Activated T-cell treated with anti-CD3 and anti-CD28 coated beads, Interleukin-2, amount 50 U/mL, for 24 hours (primary cell): ENCODE data around the gene GTF3C2.
"Not testable (repeated sequence)": the region's sequence is repeated elsewhere in the genome, so short reads cannot be mapped to it uniquely, and the experiment has no call there.

ENCODE experiments used
- DNase-seq: peaks from one replicate; pipeline ENCODE4 v3.0.0-alpha.2; 2020
- H3K27ac Mint-ChIP-seq: 2 replicates; pipeline ENCODE4 v1.8.0; 2020; ENCODE audit warnings: mild to moderate bottlenecking, mixed read lengths
- H3K27me3 Mint-ChIP-seq: 2 replicates; pipeline ENCODE4 v1.8.0; 2020; ENCODE audit warnings: mixed read lengths
- H3K36me3 Mint-ChIP-seq: 2 replicates; pipeline ENCODE4 v1.8.0; 2020; ENCODE audit warnings: low read depth, mixed read lengths
- H3K4me1 Mint-ChIP-seq: 2 replicates; pipeline ENCODE4 v1.8.0; 2020; ENCODE audit warnings: low read depth, mixed read lengths
- H3K4me3 Mint-ChIP-seq: 2 replicates; pipeline ENCODE4 v1.8.0; 2020; ENCODE audit warnings: mild to moderate bottlenecking, moderate library complexity, mixed read lengths
- H3K9me3 Mint-ChIP-seq: 2 replicates; pipeline ENCODE4 v1.8.0; 2020; ENCODE audit warnings: mixed read lengths

The GTF3C2 gene

GRCh38 chr2:27320958-27321543 lies 35.5 kb downstream of the GTF3C2 start:
- Mint-ChIP-seq H3K36me3 (peaks cover 77% of the 10 kb centered on the region), H3K27ac (peak overlapping the region; percentile 66), H3K4me1 (peaks cover 27% of the 10 kb centered on the region), H3K9me3 (no peaks in the 10 kb centered on the region), H3K27me3 (no peaks in the 10 kb centered on the region), H3K4me3 (peak overlapping the region; percentile 89)
- DNase-seq, result no peak

DNA sequence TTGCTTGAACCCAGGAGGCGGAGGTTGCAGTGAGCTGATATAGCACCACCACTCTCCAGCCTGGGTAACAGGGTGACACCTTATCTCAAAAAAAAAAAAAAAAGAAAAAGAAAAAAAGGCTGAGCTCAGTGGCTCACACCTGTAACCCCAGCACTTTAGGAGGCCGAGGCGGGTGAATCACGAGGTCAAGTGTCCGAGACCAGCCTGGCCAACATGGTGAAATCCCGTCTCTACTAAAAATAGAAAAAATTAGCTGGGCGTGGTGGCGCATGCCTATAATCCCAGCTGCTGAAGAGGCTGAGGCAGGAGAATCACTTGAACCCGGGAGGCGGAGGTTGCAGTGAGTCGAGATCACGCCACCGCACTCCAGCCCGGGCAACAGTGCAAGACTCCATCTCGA lies 36.7 kb downstream of the GTF3C2 start:
- peaks cover 73% of the 10 kb centered on the region for H3K36me3 Mint-ChIP-seq
- peaks cover 27% of the 10 kb centered on the region for H3K4me1 Mint-ChIP-seq
- H3K27ac Mint-ChIP-seq, DNase-seq, H3K27me3 Mint-ChIP-seq, H3K9me3 Mint-ChIP-seq, H3K4me3 Mint-ChIP-seq: not testable (repeated sequence)

- no peaks in the 10 kb centered on the region for H3K27me3 Mint-ChIP-seq
- no peak overlapping the region for H3K27ac Mint-ChIP-seq
- H3K4me3 Mint-ChIP-seq, result no peak overlapping the region
- no peaks in the 10 kb centered on the region for H3K9me3 Mint-ChIP-seq
- DNase-seq, result no peak
- H3K36me3 Mint-ChIP-seq, result peaks cover 63% of the 10 kb centered on the region
- peaks cover 12% of the 10 kb centered on the region for H3K4me1 Mint-ChIP-seq
Measured at GRCh38 chr2:27316655-27317412, 39.7 kb downstream of the GTF3C2 start.

DNA sequence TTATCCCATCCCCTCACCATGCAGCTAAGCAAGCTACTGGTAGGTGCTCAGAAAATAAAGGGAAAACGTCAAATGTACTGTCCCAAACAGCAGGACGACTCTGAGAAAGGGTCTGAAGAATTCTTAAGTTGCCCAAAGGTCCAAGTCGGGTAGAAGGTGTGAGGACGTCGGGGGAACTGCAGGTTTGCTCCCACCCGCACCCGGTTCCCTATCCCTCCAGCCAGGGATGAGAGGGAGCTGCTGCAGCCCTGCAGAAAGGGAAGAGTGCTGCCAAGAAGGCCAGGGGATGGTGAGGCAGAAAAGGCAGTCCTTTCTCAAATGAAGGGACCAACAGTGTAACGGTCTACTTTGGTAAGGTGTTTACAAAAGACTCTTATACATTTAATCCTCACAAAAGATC lies 41.4 kb downstream of the GTF3C2 start:
- H3K36me3 Mint-ChIP-seq, result peaks cover 63% of the 10 kb centered on the region
- no peak overlapping the region for H3K4me3 Mint-ChIP-seq
- no peak for DNase-seq
- no peak overlapping the region for H3K27ac Mint-ChIP-seq
- no peaks in the 10 kb centered on the region for H3K4me1 Mint-ChIP-seq
- no peaks in the 10 kb centered on the region for H3K27me3 Mint-ChIP-seq
- no peaks in the 10 kb centered on the region for H3K9me3 Mint-ChIP-seq

DNA sequence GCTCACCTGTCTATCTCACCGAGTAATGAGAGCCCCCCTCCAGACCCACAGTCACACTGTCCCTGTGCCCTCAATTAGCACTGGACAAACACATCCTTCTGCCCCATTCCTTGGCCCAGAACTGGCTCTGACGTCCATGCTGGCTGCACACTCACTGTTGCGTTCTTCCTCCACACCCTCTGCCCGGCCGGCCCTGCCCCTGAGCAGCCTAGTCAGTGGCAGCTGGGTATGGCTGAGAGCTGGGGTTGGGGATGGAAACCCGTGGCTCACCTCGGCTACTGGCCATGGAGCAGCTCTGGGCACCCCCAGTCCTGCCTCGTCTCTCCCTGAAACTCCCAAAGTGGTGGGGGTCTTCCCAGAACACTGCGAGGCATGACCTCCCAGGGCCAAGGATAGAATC lies 41.9 kb downstream of the GTF3C2 start:
- Mint-ChIP-seq H3K27ac (no peak overlapping the region), H3K4me1 (no peaks in the 10 kb centered on the region), H3K36me3 (peaks cover 66% of the 10 kb centered on the region), H3K4me3 (no peak overlapping the region), H3K9me3 (no peaks in the 10 kb centered on the region), H3K27me3 (no peaks in the 10 kb centered on the region)
- no peak for DNase-seq

DNA sequence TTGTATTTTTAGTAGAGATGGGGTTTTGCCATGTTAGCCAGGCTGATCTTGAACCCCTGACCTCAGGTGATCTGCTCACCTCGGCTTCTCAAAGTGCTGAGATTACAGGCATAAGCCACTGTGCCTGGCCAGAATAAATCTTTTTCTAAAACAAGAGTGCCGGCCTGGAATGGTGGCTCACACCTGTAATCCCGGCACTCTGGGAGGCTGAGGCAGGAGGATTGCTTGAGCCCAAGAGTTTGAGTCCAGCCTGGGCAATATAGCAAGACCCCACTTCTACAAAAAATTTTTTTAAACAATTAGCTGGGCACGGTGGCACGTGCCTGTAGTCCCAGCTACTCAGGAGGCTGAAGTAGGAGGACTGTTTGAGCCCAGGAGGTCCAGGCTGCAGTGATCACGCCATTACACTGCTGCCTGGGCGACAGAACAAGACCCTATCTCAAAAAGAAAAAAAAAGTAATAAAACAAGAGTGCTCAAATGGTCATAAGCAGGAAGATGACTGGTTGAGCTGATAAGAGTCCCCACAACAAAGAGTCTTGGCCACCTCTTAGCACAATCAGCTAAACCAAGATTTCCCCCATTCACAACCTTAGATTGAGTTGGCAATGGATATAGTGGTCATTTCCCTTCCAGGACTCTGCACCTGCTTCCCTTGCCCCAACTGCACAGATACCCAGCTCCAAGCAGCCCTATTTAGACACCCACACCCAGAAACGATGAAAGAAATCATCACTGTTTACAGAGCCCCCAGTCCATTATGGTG lies 42.5 kb downstream of the GTF3C2 start:
- Mint-ChIP-seq H3K36me3 (peaks cover 67% of the 10 kb centered on the region), H3K27ac (no peak overlapping the region), H3K9me3 (no peaks in the 10 kb centered on the region), H3K27me3 (no peaks in the 10 kb centered on the region), H3K4me1 (no peaks in the 10 kb centered on the region), H3K4me3 (no peak overlapping the region)
- DNase-seq, result no peak

GRCh38 chr2:27312152-27312551 lies 44.4 kb downstream of the GTF3C2 start:
- no peak for DNase-seq
- Mint-ChIP-seq H3K27me3 (peaks cover 13% of the 10 kb centered on the region), H3K36me3 (peaks cover 60% of the 10 kb centered on the region), H3K27ac (no peak overlapping the region), H3K4me1 (peaks cover 2% of the 10 kb centered on the region), H3K4me3 (no peak overlapping the region), H3K9me3 (no peaks in the 10 kb centered on the region)

DNA sequence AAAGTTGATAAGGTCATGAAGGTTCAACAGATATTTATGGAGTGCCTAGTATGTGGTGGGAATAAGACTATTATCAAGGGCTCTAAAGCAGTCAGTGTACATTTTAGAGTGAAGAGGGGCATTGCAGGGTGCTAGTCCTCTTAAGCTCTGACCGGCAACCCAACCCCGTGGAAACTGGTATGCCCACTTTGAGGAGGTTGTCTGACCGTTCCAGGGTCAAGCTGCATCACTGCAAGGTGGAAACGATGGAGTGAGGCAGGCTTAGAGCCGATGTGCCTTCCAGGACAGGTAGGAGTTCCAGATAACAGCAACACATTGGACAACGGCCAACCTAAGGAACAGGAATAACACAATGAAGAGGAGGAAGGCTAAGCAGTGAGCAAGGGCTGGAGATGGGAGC lies 46.9 kb downstream of the GTF3C2 start:
- Mint-ChIP-seq H3K27me3 (peaks cover 37% of the 10 kb centered on the region), H3K27ac (no peak overlapping the region), H3K9me3 (no peaks in the 10 kb centered on the region), H3K4me1 (peaks cover 7% of the 10 kb centered on the region), H3K4me3 (no peak overlapping the region), H3K36me3 (peaks cover 42% of the 10 kb centered on the region)
- no peak for DNase-seq

DNA sequence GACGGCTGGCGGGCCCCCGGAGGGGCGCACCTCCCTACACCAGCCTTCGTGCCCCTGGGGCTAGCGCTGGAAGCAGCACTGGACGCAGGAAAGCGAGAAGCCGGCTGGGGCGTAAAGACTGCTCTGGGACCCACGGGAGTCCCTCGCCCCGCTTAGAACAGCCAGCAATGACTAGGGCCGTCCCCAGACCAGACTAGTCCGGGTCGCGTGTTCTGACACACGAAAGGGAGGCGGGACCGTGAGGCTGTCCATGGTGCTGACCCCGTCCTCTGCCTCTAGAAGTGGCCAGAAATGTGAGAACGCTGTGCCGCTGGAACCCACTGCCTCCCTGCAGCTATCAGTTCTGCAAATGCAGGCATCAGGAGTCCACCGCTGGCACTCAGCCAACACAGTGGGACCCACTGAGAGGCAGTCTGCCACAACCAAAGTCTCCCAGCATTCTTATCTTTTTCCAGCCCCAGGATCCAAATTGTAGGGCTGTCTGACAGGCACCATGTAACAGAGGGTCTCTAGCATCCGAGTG lies 48.1 kb downstream of the GTF3C2 start, which contains the start of gene UCN:
UCN (minus strand) TSS at position 87 of the 523 bp plus-strand sequence. CDS start 550 bp downstream, outside the sequence.
- Mint-ChIP-seq H3K27me3 (peaks cover 42% of the 10 kb centered on the region), H3K27ac (no peak within 1 kb of the TSS), H3K4me1 (peaks cover 7% of the 10 kb centered on the region), H3K9me3 (no peaks in the 10 kb centered on the region), H3K36me3 (peaks cover 42% of the 10 kb centered on the region), H3K4me3 (peak within 1 kb of the TSS; percentile 23)
- no peak for DNase-seq

- Mint-ChIP-seq H3K27me3 (peaks cover 42% of the 10 kb centered on the region), H3K4me3 (no peak overlapping the region), H3K9me3 (no peaks in the 10 kb centered on the region), H3K36me3 (peaks cover 38% of the 10 kb centered on the region), H3K4me1 (peaks cover 11% of the 10 kb centered on the region), H3K27ac (no peak overlapping the region)
- DNase-seq, result no peak
Measured at GRCh38 chr2:27307545-27308358, 48.8 kb downstream of the GTF3C2 start.

DNA sequence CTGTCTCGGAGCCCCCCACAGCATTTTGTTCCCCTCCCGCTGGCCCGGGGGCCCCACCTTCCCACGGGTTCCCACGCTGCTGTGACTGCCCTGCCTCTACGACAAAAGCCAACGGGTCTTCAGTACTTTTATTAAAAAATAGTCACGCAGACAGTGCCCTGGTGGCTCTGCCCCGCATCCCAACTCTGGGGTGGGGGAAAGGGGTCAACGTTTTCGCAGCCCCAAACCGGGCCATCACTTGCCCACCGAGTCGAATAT lies 49.3 kb downstream of the GTF3C2 start:
- Mint-ChIP-seq H3K4me3 (peak overlapping the region; percentile 23), H3K9me3 (no peaks in the 10 kb centered on the region), H3K27ac (no peak overlapping the region), H3K4me1 (peaks cover 12% of the 10 kb centered on the region), H3K27me3 (peaks cover 42% of the 10 kb centered on the region), H3K36me3 (peaks cover 33% of the 10 kb centered on the region)
- DNase-seq, result no peak

- peak; percentile 67 for DNase-seq
- H3K9me3 Mint-ChIP-seq, result no peaks in the 10 kb centered on the region
- peaks cover 28% of the 10 kb centered on the region for H3K36me3 Mint-ChIP-seq
- no peak overlapping the region for H3K27ac Mint-ChIP-seq
- H3K4me1 Mint-ChIP-seq, result peaks cover 12% of the 10 kb centered on the region
- H3K27me3 Mint-ChIP-seq, result peaks cover 42% of the 10 kb centered on the region
- H3K4me3 Mint-ChIP-seq, result peak overlapping the region; percentile 35
Measured at GRCh38 chr2:27306573-27307286, 49.8 kb downstream of the GTF3C2 start.

DNA sequence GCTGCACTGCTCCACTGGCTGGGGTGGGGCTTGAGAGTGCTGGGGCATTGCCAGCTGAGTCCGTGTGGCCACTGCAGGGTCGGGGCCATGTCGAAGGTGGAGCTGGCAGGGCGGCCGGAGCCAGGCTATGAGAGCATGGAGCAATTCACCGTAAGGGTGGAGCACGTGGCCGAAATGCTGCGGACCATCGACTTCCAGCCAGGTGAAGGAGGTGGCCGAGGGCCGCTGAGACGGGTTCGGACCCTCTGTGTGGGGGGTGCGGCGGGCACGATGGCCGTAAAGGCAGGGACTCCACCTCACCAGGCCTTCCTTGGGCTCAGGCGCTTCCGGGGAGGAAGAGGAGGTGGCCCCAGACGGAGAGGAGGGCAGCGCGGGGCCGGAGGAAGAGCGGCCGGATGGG lies 50.4 kb downstream of the GTF3C2 start:
- Mint-ChIP-seq H3K4me1 (peaks cover 12% of the 10 kb centered on the region), H3K27ac (no peak overlapping the region), H3K9me3 (no peaks in the 10 kb centered on the region), H3K27me3 (peaks cover 42% of the 10 kb centered on the region), H3K36me3 (peaks cover 22% of the 10 kb centered on the region), H3K4me3 (peak overlapping the region; percentile 35)
- DNase-seq, result peak; percentile 36

- peaks cover 42% of the 10 kb centered on the region for H3K27me3 Mint-ChIP-seq
- H3K4me3 Mint-ChIP-seq, result no peak overlapping the region
- peaks cover 12% of the 10 kb centered on the region for H3K4me1 Mint-ChIP-seq
- H3K36me3 Mint-ChIP-seq, result peaks cover 18% of the 10 kb centered on the region
- no peak overlapping the region for H3K27ac Mint-ChIP-seq
- H3K9me3 Mint-ChIP-seq, result no peaks in the 10 kb centered on the region
- DNase-seq, result no peak
Measured at GRCh38 chr2:27305516-27305915, 51.0 kb downstream of the GTF3C2 start.
